GM18861 (cell line): Measurements from ENCODE around the gene DCP1A.
"Not testable (repeated sequence)": the region's sequence is repeated elsewhere in the genome, so short reads cannot be mapped to it uniquely, and the experiment has no call there.

Experiments
- ATAC-seq: cut with Tn5 transposase; IDR thresholded peaks from one replicate; pipeline ENCODE4 v1.9.1; 2021; ENCODE audit not compliant: unreplicated experiment

Gene DCP1A

GRCh38 chr3:53269193-53269592 lies 78.2 kb downstream of the DCP1A start:
- not testable (repeated sequence) for ATAC-seq

- no peak for ATAC-seq
These were observed 79.6 kb downstream of the DCP1A start for GRCh38 chr3:53267766-53268165.

- ATAC-seq = no peak
These were observed 82.6 kb downstream of the DCP1A start for GRCh38 chr3:53264718-53265117.

- no peak for ATAC-seq
These were observed 83.4 kb downstream of the DCP1A start for GRCh38 chr3:53263907-53264306.

GRCh38 chr3:53261712-53262111 lies 85.6 kb downstream of the DCP1A start:
- ATAC-seq = no peak

- no peak for ATAC-seq
These were observed 87.0 kb downstream of the DCP1A start for GRCh38 chr3:53260286-53260785.

- ATAC-seq = no peak
These were observed 87.7 kb downstream of the DCP1A start for GRCh38 chr3:53259427-53260259.

GRCh38 chr3:53258600-53259426 lies 88.5 kb downstream of the DCP1A start:
- no peak for ATAC-seq

- no peak for ATAC-seq
These were observed 89.9 kb downstream of the DCP1A start for GRCh38 chr3:53257465-53257864.

GRCh38 chr3:53256704-53257055 lies 90.7 kb downstream of the DCP1A start:
- ATAC-seq = no peak

GRCh38 chr3:53255775-53256703 lies 91.3 kb downstream of the DCP1A start, which contains the start of gene TKT:
Gene TKT, minus strand, starts transcription at chr3:53256022. Its CDS starts 80 bp downstream, at chr3:53255942.
- ATAC-seq = peak; percentile 36

- ATAC-seq = peak; percentile 26
These were observed 91.9 kb downstream of the DCP1A start for GRCh38 chr3:53255423-53255774.

- peak; percentile 36 for ATAC-seq
These were observed 92.6 kb downstream of the DCP1A start for GRCh38 chr3:53254509-53255422.

- ATAC-seq = no peak
These were observed 93.4 kb downstream of the DCP1A start for GRCh38 chr3:53253707-53254508.

- not testable (repeated sequence) for ATAC-seq
These were observed 94.4 kb downstream of the DCP1A start for GRCh38 chr3:53252947-53253322.

GRCh38 chr3:53252096-53252946 lies 95.0 kb downstream of the DCP1A start:
- no peak for ATAC-seq

GRCh38 chr3:53250881-53251605 lies 96.3 kb downstream of the DCP1A start:
- no peak for ATAC-seq
